Vagina (tissue), 2 donors: ENCODE measurements around the gene ATPAF2. TPM values are rescaled to one million over a fixed set of nuclear protein-coding genes. Genes with fewer than 3 reads are reported as not detected.

ENCODE experiments used
- DNase-seq, 2 donors: peaks; one replicate each; pipeline ENCODE4 v3.0.0-alpha.2; 2017; ENCODE audit errors: extremely low spot score in 2 of 2
- H3K27ac ChIP-seq: fragments of 200-600 bp; sonication (generic); one replicate; pipeline ENCODE4 v1.5.1; 2019
- H3K27me3 ChIP-seq: fragments of 200-600 bp; sonication (generic); one replicate; pipeline ENCODE4 v1.5.1; 2019
- H3K36me3 ChIP-seq, 2 donors: fragments of 200-600 bp; sonication (generic); one replicate each; pipeline ENCODE4 v1.5.1; 2017 to 2019
- H3K4me1 ChIP-seq: fragments of 200-600 bp; sonication (generic); one replicate; pipeline ENCODE4 v1.5.1; 2019
- H3K4me3 ChIP-seq, 2 donors: fragments of 200-600 bp; sonication (generic); 1 replicate in 1 of 2; 2 replicates in 1 of 2; pipeline ENCODE4 v1.5.1; 2016 to 2019
- H3K9me3 ChIP-seq: fragments of 200-600 bp; sonication (generic); one replicate; pipeline ENCODE4 v1.5.1; 2019
- POLR2A ChIP-seq, 2 donors: fragments of 450-650 bp; IDR thresholded peaks; one replicate each; pipeline ENCODE4 v1.6.1; 2017; ENCODE audit warnings: antibody characterized with exemption in 2 of 2, mild to moderate bottlenecking in 2 of 2, moderate library complexity in 2 of 2
- POLR2AphosphoS5 ChIP-seq, 2 donors: sonication (generic); formaldehyde crosslinking; IDR thresholded peaks; one replicate each; pipeline ENCODE4 v1.9.0; 2017; ENCODE audit warnings: antibody characterized with exemption in 2 of 2, mild to moderate bottlenecking in 2 of 2, low read depth in 1 of 2; ENCODE audit not compliant: insufficient read depth in 1 of 2
- intact Hi-C: fragments of 100-400 bp; cut with DNase I; formaldehyde crosslinking; loops from one replicate; pipeline ENCODE4 v1.15.1; 2023
- total RNA-seq: library from RNA; depleted of rRNA; stranded (reverse); fragments of >200 nt; gene quantifications from one replicate; pipeline ENCODE4 v1.2.3, GENCODE V29; 2016
- TF ChIP-seq, protein P1 (sequence below), 3 experiments: fragments of 450-650 bp in 2 of 3; fragments of 200-600 bp in 1 of 3; sonication (generic) in 1 of 3; IDR thresholded peaks; one replicate each; pipeline ENCODE4 v1.5.1; 2017 to 2019; ENCODE audit warnings: antibody characterized with exemption in 3 of 3, mild to moderate bottlenecking in 2 of 3, moderate library complexity in 2 of 3

Gene ATPAF2
- total RNA-seq, 1 donor from 2014 or later = 15.5 TPM

DNA sequence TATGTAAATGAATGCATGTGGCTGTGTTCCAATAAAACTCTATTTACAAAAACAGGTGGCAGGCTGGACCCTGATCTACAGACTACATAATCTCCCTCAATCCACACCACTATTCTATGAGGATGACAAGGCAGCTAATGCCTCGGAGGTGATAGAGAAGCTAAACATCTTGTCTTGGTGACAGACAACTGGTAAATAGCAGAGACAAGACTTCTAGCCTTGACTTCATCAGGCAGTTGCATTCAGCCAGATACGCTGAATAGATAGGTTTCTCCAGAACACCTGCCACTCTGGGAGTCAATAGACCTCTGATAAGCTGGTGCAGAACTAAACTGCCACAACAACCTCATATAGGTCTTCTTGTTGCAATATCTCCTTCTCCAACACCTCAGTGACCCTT, 3.3 kb downstream of the ATPAF2 start:
- no peaks in the 10 kb centered on the region for H3K27me3 ChIP-seq
- H3K36me3 ChIP-seq = no peaks in the 10 kb centered on the region
- no peak for DNase-seq
- H3K4me1 ChIP-seq = peaks cover 35% of the 10 kb centered on the region
- no peak overlapping the region for H3K27ac ChIP-seq
- intact Hi-C loops = loop anchor here (5.0 kb wide), 1 partner anchor 353 kb away; the partner anchor contains the start of gene RAI1
- H3K4me3 ChIP-seq = no peak overlapping the region
- H3K9me3 ChIP-seq = no peaks in the 10 kb centered on the region
- TF ChIP-seq POLR2AphosphoS5 (IDR thresholded peaks at IDR 0.05; ENCODE audit: insufficient read depth in 1 of 2, low read depth in 1 of 2) (no peak), POLR2A (IDR thresholded peaks at IDR 0.05) (no peak)
- TF ChIP-seq, protein P1, sequence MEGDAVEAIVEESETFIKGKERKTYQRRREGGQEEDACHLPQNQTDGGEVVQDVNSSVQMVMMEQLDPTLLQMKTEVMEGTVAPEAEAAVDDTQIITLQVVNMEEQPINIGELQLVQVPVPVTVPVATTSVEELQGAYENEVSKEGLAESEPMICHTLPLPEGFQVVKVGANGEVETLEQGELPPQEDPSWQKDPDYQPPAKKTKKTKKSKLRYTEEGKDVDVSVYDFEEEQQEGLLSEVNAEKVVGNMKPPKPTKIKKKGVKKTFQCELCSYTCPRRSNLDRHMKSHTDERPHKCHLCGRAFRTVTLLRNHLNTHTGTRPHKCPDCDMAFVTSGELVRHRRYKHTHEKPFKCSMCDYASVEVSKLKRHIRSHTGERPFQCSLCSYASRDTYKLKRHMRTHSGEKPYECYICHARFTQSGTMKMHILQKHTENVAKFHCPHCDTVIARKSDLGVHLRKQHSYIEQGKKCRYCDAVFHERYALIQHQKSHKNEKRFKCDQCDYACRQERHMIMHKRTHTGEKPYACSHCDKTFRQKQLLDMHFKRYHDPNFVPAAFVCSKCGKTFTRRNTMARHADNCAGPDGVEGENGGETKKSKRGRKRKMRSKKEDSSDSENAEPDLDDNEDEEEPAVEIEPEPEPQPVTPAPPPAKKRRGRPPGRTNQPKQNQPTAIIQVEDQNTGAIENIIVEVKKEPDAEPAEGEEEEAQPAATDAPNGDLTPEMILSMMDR (IDR thresholded peaks at IDR 0.05) = no peak

DNA sequence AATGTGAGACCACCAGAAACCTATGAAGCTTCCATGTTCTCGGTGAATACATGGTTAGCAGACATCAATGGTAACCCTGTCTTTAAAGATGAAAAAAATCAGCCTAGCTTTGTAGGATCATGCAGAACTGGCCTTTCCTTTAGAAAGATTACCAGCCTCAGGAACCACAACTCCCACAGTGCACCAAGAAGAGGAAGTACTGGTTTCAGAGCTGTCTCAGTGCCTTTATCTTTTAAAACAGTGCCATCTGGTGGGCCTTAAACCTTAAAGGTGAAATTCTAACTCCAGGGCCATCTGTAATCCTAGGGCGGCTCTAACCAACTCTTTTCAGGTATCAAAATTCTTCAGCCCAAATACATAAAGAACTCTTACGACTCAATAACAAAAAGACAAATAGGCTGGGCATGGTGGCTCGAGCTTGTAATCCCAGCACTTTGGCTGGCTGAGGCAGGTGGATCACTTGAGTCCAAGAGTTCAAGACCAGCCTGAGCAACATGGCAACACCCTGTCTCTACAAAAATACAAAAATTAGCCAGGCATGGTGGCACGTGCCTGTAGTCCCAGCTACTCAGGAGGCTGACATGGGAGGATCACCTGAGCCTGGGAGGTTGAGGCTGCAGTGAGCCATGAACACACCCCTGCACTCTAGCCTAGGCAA, 5.4 kb downstream of the ATPAF2 start:
- H3K4me3 ChIP-seq = no peak overlapping the region
- TF ChIP-seq POLR2AphosphoS5 (IDR thresholded peaks at IDR 0.05; ENCODE audit: insufficient read depth in 1 of 2, low read depth in 1 of 2) = peak in 1 of 2 donors; percentile 87
- TF ChIP-seq, protein P1 (IDR thresholded peaks at IDR 0.05) = peak; percentile 12 to 68 (median 67)
- no peak for TF ChIP-seq POLR2A (IDR thresholded peaks at IDR 0.05)
- no peaks in the 10 kb centered on the region for H3K36me3 ChIP-seq
- H3K9me3 ChIP-seq = no peaks in the 10 kb centered on the region
- DNase-seq = no peak
- no peaks in the 10 kb centered on the region for H3K27me3 ChIP-seq
- no peak overlapping the region for H3K27ac ChIP-seq
- peaks cover 26% of the 10 kb centered on the region for H3K4me1 ChIP-seq
- intact Hi-C loops = no loop called here

DNA sequence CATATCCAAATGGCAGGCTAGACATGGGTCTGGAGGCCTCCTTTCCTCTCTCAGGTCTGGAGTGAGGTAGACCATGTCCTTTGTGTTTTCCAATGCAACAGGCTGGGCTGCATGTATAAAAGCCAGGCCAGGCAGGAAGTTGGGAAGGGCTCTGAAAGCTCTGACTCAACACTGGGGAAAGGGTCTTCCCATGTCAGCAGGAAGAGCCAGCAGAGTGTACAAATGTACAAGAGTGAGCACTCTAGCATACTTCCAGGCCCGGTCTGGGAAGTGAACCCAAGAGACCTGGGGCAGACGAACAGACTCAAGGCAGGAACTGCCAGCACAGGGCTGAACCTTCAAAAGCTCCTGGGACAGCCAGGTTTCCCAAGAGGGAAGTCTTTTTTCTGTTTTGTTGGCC, 7.0 kb downstream of the ATPAF2 start:
- no peak overlapping the region for H3K4me3 ChIP-seq
- DNase-seq = no peak
- no peak overlapping the region for H3K27ac ChIP-seq
- H3K9me3 ChIP-seq = no peaks in the 10 kb centered on the region
- TF ChIP-seq POLR2AphosphoS5 (IDR thresholded peaks at IDR 0.05; ENCODE audit: insufficient read depth in 1 of 2, low read depth in 1 of 2) = no peak
- TF ChIP-seq POLR2A (IDR thresholded peaks at IDR 0.05) = no peak
- TF ChIP-seq, protein P1 (IDR thresholded peaks at IDR 0.05) = no peak
- peaks cover 0 to 9% of the 10 kb centered on the region in 2 donors for H3K36me3 ChIP-seq
- no peaks in the 10 kb centered on the region for H3K27me3 ChIP-seq
- intact Hi-C loops = no loop called here
- peaks cover 10% of the 10 kb centered on the region for H3K4me1 ChIP-seq

DNA sequence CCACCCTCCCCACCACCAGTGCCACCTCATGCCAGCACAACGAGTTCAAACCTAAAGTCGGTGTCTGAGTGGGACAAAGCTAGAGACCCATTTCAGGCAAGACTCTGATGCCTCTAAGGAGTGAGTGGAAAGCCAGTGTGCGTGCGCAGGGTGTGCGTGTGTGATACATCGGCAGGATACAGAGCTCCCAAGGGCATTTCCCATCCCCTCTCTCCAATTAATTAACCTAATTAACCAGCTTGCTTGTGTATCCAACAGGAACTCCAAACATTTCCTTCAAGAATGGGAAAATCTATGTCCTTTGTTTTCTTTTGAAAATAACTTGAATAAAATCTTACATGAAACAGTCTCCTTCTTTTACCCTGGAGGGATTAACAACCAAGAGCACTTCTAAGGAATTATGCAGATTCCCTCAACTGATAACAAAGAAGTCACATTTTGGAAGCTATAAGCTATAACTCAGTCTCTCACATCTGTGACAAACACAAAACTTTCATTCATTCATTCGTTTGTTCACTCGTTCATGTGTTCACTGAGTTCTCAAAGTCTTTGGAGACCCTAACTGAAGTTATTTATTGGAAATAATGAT, 9.9 kb downstream of the ATPAF2 start:
- peaks cover 8% of the 10 kb centered on the region for H3K4me1 ChIP-seq
- intact Hi-C loops = no loop called here
- H3K27ac ChIP-seq = no peak overlapping the region
- H3K9me3 ChIP-seq = no peaks in the 10 kb centered on the region
- TF ChIP-seq, protein P1 (IDR thresholded peaks at IDR 0.05) = no peak
- no peak for TF ChIP-seq POLR2AphosphoS5 (IDR thresholded peaks at IDR 0.05; ENCODE audit: insufficient read depth in 1 of 2, low read depth in 1 of 2)
- no peak for TF ChIP-seq POLR2A (IDR thresholded peaks at IDR 0.05)
- no peak for DNase-seq
- H3K4me3 ChIP-seq = no peak overlapping the region
- peaks cover 0 to 18% of the 10 kb centered on the region in 2 donors for H3K36me3 ChIP-seq
- no peaks in the 10 kb centered on the region for H3K27me3 ChIP-seq
